Fibroblast of lung (primary cell): ENCODE measurements around the gene INSR. TPM values are rescaled to one million over a fixed set of nuclear protein-coding genes. Genes with fewer than 3 reads are reported as not detected.

Experiments used
- DNase-seq, 2 donors: peaks; one replicate each; pipeline versions ENCODE4 v3.0.0 to v3.0.0-alpha.2; 2010; ENCODE audit warnings: low read depth in 2 of 2
- H2AFZ ChIP-seq: 2 replicates; pipeline ENCODE4 v1.5.1; 2012; ENCODE audit warnings: low read length, control low read depth, inconsistent platforms
- H3K27ac ChIP-seq: 2 replicates; pipeline ENCODE4 v1.5.1; 2011; ENCODE audit warnings: low read length, control low read depth; ENCODE audit not compliant: insufficient read depth
- H3K27me3 ChIP-seq: 2 replicates; pipeline ENCODE4 v1.5.1; 2011; ENCODE audit warnings: mild to moderate bottlenecking, low read length; ENCODE audit not compliant: control insufficient read depth, insufficient read depth
- H3K36me3 ChIP-seq: 2 replicates; pipeline ENCODE4 v1.5.1; 2011; ENCODE audit warnings: low read length; ENCODE audit not compliant: control insufficient read depth, insufficient read depth
- H3K4me1 ChIP-seq: 2 replicates; pipeline ENCODE4 v1.5.1; 2011; ENCODE audit warnings: low read length; ENCODE audit not compliant: control insufficient read depth, insufficient read depth; ENCODE audit errors: extremely low read depth
- H3K4me2 ChIP-seq: 2 replicates; pipeline ENCODE4 v1.5.1; 2011; ENCODE audit warnings: low read length, control low read depth; ENCODE audit not compliant: insufficient read depth; ENCODE audit errors: extremely low read depth
- H3K4me3 ChIP-seq, 4 experiments: fragments of 200-600 bp in 1 of 4; sonication (generic) in 1 of 4; replicated peaks in 1 of 4; 2 replicates each; pipeline ENCODE4 v1.5.1; 2011 to 2016; ENCODE audit warnings: low read length in 4 of 4, low read depth in 3 of 4, mild to moderate bottlenecking in 3 of 4, control low read depth in 2 of 4, inconsistent platforms in 1 of 4, mixed read lengths in 1 of 4; ENCODE audit not compliant: insufficient read depth in 1 of 4; ENCODE audit errors: control extremely low read depth in 1 of 4
- H3K79me2 ChIP-seq: 2 replicates; pipeline ENCODE4 v1.5.1; 2012; ENCODE audit warnings: mild to moderate bottlenecking, low read length, inconsistent platforms; ENCODE audit not compliant: control insufficient read depth, insufficient read depth
- H3K9ac ChIP-seq: 2 replicates; pipeline ENCODE4 v1.5.1; 2011; ENCODE audit warnings: mild to moderate bottlenecking, low read length, control low read depth; ENCODE audit not compliant: insufficient read depth
- H3K9me3 ChIP-seq: 2 replicates; pipeline ENCODE4 v1.5.1; 2012; ENCODE audit warnings: low read depth, low read length; ENCODE audit not compliant: control insufficient read depth, insufficient read depth
- H4K20me1 ChIP-seq: 2 replicates; pipeline ENCODE4 v1.5.1; 2011; ENCODE audit warnings: low read length; ENCODE audit not compliant: control insufficient read depth, insufficient read depth; ENCODE audit errors: extremely low read depth
- EZH2 ChIP-seq: IDR thresholded peaks from 2 replicates; pipeline ENCODE4 v1.5.1; 2012; ENCODE audit warnings: low read length, control low read depth, mild to moderate bottlenecking; ENCODE audit errors: missing control alignments
- polyA plus RNA-seq, 2 donors: library from polyadenylated mRNA; depleted of rRNA in 1 of 2; stranded (reverse) in 1 of 2; unstranded in 1 of 2; fragments of >200 nt; gene quantifications; 2 replicates each; pipeline ENCODE4 v1.2.1, GENCODE V29; 2011 to 2012; ENCODE audit warnings: missing spikeins in 1 of 2
- total RNA-seq: library from RNA; depleted of rRNA; stranded (reverse); fragments of >200 nt; gene quantifications from 2 replicates; pipeline ENCODE4 v1.2.1, GENCODE V29; 2014
- TF ChIP-seq, protein P1 (sequence below), 2 donors: IDR thresholded peaks in 1 of 2; conservative IDR thresholded peaks in 1 of 2; 1 replicate in 1 of 2; 2 replicates in 1 of 2; pipeline ENCODE4 v1.5.1; 2011 to 2012; ENCODE audit warnings: low read length in 2 of 2, control low read depth in 1 of 2, inconsistent platforms in 1 of 2, low read depth in 1 of 2, mild to moderate bottlenecking in 1 of 2

INSR gene
- total and polyA plus RNA-seq, 2 donors (not counting 1 experiment from before 2014, with no cell fraction given) = 3.7 to 23.9 TPM

DNA sequence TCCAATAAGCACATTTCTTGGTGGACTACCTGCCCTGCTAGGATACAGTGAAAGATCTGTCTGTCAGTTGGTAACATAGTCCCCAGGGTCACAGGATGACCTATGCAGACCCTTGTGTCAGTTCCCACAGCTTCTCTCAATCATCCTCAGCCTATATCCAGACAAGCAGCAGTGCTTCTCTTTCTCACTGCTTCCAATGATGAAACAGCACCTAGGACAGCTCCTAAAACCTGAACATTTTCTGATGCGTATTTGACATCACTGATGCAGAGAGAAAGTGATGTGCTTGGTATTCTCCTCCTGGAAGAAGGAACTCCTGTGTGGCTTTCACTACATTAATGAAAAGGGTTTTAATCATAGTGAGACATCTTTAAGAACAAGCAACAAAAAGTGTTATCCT is 181.0 kb downstream of the INSR start:
- no peak for TF ChIP-seq EZH2
- TF ChIP-seq, protein P1, sequence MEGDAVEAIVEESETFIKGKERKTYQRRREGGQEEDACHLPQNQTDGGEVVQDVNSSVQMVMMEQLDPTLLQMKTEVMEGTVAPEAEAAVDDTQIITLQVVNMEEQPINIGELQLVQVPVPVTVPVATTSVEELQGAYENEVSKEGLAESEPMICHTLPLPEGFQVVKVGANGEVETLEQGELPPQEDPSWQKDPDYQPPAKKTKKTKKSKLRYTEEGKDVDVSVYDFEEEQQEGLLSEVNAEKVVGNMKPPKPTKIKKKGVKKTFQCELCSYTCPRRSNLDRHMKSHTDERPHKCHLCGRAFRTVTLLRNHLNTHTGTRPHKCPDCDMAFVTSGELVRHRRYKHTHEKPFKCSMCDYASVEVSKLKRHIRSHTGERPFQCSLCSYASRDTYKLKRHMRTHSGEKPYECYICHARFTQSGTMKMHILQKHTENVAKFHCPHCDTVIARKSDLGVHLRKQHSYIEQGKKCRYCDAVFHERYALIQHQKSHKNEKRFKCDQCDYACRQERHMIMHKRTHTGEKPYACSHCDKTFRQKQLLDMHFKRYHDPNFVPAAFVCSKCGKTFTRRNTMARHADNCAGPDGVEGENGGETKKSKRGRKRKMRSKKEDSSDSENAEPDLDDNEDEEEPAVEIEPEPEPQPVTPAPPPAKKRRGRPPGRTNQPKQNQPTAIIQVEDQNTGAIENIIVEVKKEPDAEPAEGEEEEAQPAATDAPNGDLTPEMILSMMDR (conservative IDR thresholded peaks at IDR 0.05 in 1 of 2, IDR thresholded peaks at IDR 0.05 in 1 of 2; ENCODE audit: low read depth in 1 of 2, low read length in 2 of 2) = no peak
- Histone ChIP-seq H3K9me3 (no peaks in the 10 kb centered on the region), H3K79me2 (no peaks in the 10 kb centered on the region), H3K4me3 (no peak overlapping the region), H3K27ac (no peak overlapping the region), H3K4me2 (no peak overlapping the region), H3K36me3 (no peaks in the 10 kb centered on the region), H3K9ac (no peak overlapping the region), H2AFZ (no peak overlapping the region), H3K27me3 (no peaks in the 10 kb centered on the region), H4K20me1 (no peaks in the 10 kb centered on the region), H3K4me1 (no peaks in the 10 kb centered on the region)
- DNase-seq = no peak

DNA sequence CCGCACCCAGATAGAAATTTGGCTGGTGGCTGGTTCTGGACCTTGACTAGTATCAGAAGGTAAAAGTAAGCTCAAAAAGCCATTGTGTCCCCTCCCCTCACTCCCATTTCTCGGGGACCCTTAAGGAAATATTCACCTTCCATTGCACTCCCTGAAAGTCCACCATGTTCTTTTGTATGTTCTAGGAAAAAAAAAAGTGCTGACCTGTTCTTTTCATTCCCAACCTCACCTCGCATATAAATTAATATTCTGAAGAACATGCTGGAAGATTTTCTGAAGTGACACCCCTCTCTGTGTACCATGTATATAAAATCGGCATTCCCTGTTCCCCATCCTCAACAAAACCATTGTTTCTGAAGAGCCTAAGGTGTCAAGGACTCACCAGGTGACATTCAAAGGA is 181.5 kb downstream of the INSR start:
- no peak overlapping the region for H3K9ac ChIP-seq
- H3K36me3 ChIP-seq = no peaks in the 10 kb centered on the region
- no peak for TF ChIP-seq EZH2
- TF ChIP-seq, protein P1 (conservative IDR thresholded peaks at IDR 0.05 in 1 of 2, IDR thresholded peaks at IDR 0.05 in 1 of 2; ENCODE audit: low read depth in 1 of 2, low read length in 2 of 2) = no peak
- H3K4me1 ChIP-seq = no peaks in the 10 kb centered on the region
- no peak overlapping the region for H2AFZ ChIP-seq
- H3K79me2 ChIP-seq = no peaks in the 10 kb centered on the region
- no peaks in the 10 kb centered on the region for H3K9me3 ChIP-seq
- no peak overlapping the region for H3K4me2 ChIP-seq
- H3K27me3 ChIP-seq = no peaks in the 10 kb centered on the region
- H3K4me3 ChIP-seq = no peak overlapping the region
- H3K27ac ChIP-seq = no peak overlapping the region
- H4K20me1 ChIP-seq = no peaks in the 10 kb centered on the region
- no peak for DNase-seq

DNA sequence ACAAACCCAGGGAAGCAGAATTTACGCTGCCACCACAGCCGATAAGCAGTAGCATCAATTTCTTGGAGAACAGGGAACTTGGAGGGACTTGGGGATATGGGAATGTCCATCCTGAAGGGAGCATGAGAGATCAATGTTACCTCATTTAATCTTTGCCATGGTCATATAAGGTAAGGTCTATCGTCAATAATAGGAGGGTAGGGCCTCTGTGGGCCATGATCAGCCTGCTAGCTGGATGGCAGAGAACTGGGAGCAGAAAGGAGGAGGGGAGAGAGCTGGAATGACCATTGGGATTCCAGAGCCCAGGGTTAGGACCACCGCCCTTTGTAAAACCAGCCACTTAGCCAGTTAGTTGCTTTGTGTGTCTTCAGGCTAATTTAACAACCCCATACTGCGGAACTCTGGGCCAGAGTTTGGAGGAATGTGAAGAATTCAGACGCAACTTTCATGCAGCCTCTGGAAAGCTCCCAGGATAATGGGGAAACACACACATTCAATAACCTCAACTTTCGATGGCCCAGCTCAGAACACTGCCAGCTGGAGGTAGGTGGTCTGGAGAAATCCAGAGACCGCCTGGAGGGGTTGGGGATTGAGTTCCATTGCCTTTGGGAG is 184.4 kb downstream of the INSR start:
- no peaks in the 10 kb centered on the region for H3K79me2 ChIP-seq
- H3K4me3 ChIP-seq = no peak overlapping the region
- H3K4me1 ChIP-seq = no peaks in the 10 kb centered on the region
- H4K20me1 ChIP-seq = no peaks in the 10 kb centered on the region
- no peak for TF ChIP-seq EZH2
- H3K4me2 ChIP-seq = no peak overlapping the region
- DNase-seq = peak in 1 of 2 donors; percentile 22
- no peaks in the 10 kb centered on the region for H3K9me3 ChIP-seq
- no peak overlapping the region for H3K9ac ChIP-seq
- no peaks in the 10 kb centered on the region for H3K27me3 ChIP-seq
- H3K27ac ChIP-seq = no peak overlapping the region
- no peaks in the 10 kb centered on the region for H3K36me3 ChIP-seq
- no peak overlapping the region for H2AFZ ChIP-seq
